Caki2 (cell line): ENCODE data around the gene MCF2L2. TPM values are rescaled to one million over a fixed set of nuclear protein-coding genes. Genes with fewer than 3 reads are reported as not detected.

Experiments
- DNase-seq: peaks from one replicate; pipeline ENCODE4 v3.0.0-alpha.2; 2015; ENCODE audit warnings: low read depth
- in situ Hi-C: cut with HindIII; loops from 2 replicates; pipeline ENCODE4 v1.10.0; 2016; ENCODE audit warnings: low sequenced_read_pairs, low pct_unique_long_range_greater_than_20kb, mixed read lengths
- total RNA-seq: library from RNA; depleted of rRNA; stranded (reverse); fragments of >200 nt; shearing (Covaris generic); gene quantifications from 2 replicates; pipeline ENCODE4 v1.2.3, GENCODE V29; 2014; ENCODE audit warnings: low replicate concordance; rRNA removed

Gene MCF2L2
- total RNA-seq, 1 experiment from 2014 or later = 0.91 TPM

GRCh38 chr3:183153210-183153950 is 275.0 kb downstream of the MCF2L2 start:
- in situ Hi-C loops = no loop called here
- DNase-seq = no peak

- DNase-seq = no peak
Measured at GRCh38 chr3:183151821-183152351, 276.5 kb downstream of the MCF2L2 start.

GRCh38 chr3:183151086-183151485 is 277.3 kb downstream of the MCF2L2 start:
- DNase-seq = no peak
- in situ Hi-C loops = no loop called here

More at GRCh38 chr3:183151821-183152351, 276.5 kb downstream of the MCF2L2 start:
- in situ Hi-C loops = no loop called here

GRCh38 chr3:183149915-183150750 is 278.3 kb downstream of the MCF2L2 start:
- in situ Hi-C loops = no loop called here
- no peak for DNase-seq

GRCh38 chr3:183148056-183148455 is 280.4 kb downstream of the MCF2L2 start:
- DNase-seq = no peak
- in situ Hi-C loops = no loop called here

- in situ Hi-C loops = no loop called here
- DNase-seq = no peak
Measured at GRCh38 chr3:183144363-183144762, 284.1 kb downstream of the MCF2L2 start.

GRCh38 chr3:183142199-183142598 is 286.2 kb downstream of the MCF2L2 start:
- in situ Hi-C loops = no loop called here
- DNase-seq = no peak

GRCh38 chr3:183134844-183135243 is 293.6 kb downstream of the MCF2L2 start:
- in situ Hi-C loops = no loop called here
- DNase-seq = no peak

- in situ Hi-C loops = no loop called here
- no peak for DNase-seq
Measured at GRCh38 chr3:183132409-183132808, 296.0 kb downstream of the MCF2L2 start.

- in situ Hi-C loops = no loop called here
Measured at GRCh38 chr3:183131735-183132134, 296.7 kb downstream of the MCF2L2 start.

GRCh38 chr3:183131186-183131725 is 297.2 kb downstream of the MCF2L2 start:
- no peak for DNase-seq
- in situ Hi-C loops = no loop called here

More at GRCh38 chr3:183131735-183132134, 296.7 kb downstream of the MCF2L2 start:
- DNase-seq = no peak

- peak; percentile 5 for DNase-seq
- in situ Hi-C loops = no loop called here
Measured at GRCh38 chr3:183129243-183129642, 299.2 kb downstream of the MCF2L2 start.

GRCh38 chr3:183128709-183129108 is 299.7 kb downstream of the MCF2L2 start:
- in situ Hi-C loops = no loop called here
- no peak for DNase-seq

Other genes starting within 250 kb of the MCF2L2 start
- 7.9 and 8.0 TPM in 2 replicates for gene B3GNT5, start 175.4 kb downstream of the MCF2L2 start, total RNA-seq
- gene KLHL6, start 127.1 kb upstream of the MCF2L2 start, total RNA-seq = not detected in 2 replicates
- 16.3 and 34.1 TPM in 2 replicates for gene KLHL24, start 207.0 kb upstream of the MCF2L2 start, total RNA-seq